ENCODE measurements around the gene RGS21.
"Not testable (repeated sequence)": the region's sequence is repeated elsewhere in the genome, so short reads cannot be mapped to it uniquely, and the experiment has no call there.

The RGS21 gene

GRCh38 chr1:192316942-192317450 is at the start of gene RGS21:
Gene RGS21, plus strand, starts transcription at chr1:192316992. Its CDS starts 26,045 bp downstream, at chr1:192343037.
- DNase-seq, result peak in 1 of 2 experiments; percentile 6

DNA sequence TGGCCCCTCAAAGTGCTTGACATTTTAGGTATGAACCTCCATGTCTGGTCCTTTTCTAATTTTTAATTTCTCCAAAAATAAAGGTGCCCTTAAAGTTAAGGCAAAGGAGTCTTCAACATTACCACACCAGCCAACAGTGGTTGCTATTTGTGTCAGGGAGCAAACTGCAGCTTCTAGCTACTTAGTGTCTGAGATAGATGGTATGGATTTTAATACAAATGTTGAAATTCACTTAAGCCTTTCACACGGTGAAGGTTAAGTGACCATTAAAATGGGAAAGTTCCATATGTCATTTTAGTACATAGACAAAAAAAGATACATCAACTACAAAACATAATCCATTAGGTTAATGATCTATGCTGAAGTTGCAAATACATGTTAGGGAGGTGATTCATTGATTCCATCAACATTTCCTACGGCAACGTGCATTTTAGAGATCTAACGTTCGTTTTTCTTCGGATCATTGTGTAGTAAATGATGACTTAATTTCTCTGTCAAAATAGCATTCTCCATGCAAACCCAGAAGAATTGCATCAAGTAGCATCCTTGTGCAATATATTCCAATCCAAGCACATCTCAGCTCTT is 48.2 kb upstream of the RGS21 start:
- no peak for DNase-seq

- no peak for DNase-seq
These were observed 46.4 kb upstream of the RGS21 start for GRCh38 chr1:192270398-192270797.

DNA sequence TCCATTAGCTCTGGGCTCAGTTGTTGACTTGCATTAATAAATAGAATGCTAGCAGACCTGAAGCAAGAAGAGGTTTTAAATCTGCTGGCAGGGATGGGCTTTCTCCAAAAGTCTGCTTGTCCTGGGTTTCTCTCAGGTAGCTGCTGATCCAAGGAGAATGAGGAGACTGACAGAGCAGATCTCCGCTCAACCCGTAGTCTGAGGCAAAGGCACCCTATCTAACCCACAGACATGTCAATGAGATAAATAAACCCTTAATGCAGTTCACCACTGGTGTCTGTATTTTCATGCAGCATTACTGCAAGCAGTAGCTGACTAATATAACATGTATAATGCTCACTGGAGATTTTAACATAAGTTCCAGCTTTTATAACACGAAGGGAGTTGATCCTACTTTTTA is 44.1 kb upstream of the RGS21 start:
- no peak for DNase-seq

- no peak for DNase-seq
These were observed 42.2 kb upstream of the RGS21 start for GRCh38 chr1:192274588-192274987.

DNA sequence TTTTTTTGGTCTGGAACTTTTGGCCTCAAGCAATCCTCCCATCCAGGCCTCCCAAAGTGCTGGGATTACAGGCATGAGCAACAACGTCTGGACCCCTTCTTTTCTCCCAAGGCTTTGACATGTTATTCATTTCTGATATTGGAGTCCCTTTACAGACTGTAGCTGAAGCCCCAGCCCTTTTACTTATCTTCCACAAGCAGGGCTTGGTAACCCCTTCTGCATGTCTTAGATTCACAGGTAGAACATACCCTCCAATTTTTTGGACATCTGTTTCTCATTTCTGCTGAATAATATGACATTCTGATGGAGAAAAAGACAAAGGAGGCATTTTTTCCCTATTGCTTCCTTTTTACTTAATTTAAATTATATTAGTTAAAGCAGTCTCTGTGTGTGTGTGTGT is 39.2 kb upstream of the RGS21 start:
- DNase-seq, result no peak

DNA sequence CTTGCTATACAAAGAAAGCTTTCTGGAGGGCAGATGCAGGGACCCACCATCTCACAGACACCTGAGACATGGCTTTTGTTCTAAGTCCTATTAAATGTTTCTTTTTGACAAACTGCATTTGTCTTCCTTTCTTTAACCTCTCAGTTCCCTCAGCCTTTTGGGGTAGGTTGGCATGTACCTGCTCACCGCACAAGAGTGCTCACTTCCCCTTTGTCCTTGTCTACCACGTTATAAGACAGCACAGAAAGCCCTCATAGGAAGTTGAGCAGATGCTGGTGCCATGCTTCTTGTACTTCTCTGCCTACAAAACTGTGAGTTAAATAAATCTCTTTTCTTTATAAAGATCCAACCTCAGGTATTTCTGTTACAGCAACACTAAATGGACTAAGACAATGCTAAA is 31.9 kb upstream of the RGS21 start:
- no peak for DNase-seq

- DNase-seq, result no peak
These were observed 13.8 kb upstream of the RGS21 start for GRCh38 chr1:192303029-192303428.

- not testable (repeated sequence) for DNase-seq
These were observed 8.5 kb upstream of the RGS21 start for GRCh38 chr1:192308314-192308713.

- DNase-seq, result peak; percentile 18 to 50
These were observed 5.5 kb upstream of the RGS21 start for GRCh38 chr1:192311281-192311680.

DNA sequence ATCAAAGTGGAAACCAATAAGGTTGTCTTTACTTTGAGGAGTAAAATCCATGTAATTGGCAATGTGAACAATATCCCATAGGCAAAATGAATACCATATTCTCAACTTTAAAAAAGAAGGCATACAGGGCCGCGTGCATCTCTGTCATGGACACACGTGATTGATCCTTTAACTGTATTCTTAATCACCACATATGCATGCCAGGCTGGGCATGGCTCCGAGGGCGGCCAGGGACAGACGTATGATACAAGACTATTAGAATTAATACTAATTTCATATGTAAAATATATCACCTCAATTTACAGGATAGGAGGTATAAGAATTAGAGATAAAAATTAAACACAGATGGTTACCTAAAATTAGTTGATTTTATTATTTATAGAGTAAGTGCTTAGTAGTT is 11.2 kb downstream of the RGS21 start:
- DNase-seq, result no peak

- peak in 1 of 2 experiments; percentile 27 for DNase-seq
These were observed 26.1 kb downstream of the RGS21 start for GRCh38 chr1:192342842-192343241.

DNA sequence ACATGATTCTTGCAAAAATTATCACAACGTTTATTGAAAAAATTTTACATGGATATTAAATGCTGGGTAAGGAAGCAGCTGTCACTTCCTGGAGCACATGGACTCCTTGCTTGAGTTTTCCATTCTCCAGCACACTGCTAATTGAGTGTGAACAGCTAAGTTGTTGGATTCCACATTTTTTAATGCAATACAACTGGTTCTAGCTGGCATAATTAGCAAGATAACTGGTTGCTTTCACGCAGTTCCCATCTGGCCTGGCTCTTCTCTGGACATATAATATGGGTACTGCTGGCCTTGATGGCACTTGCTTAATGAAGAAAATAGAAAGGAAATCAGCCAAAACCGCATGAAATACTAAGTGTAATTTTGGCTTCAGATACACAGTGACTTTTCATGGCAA is 26.6 kb downstream of the RGS21 start:
- peak; percentile 63 to 92 for DNase-seq

DNA sequence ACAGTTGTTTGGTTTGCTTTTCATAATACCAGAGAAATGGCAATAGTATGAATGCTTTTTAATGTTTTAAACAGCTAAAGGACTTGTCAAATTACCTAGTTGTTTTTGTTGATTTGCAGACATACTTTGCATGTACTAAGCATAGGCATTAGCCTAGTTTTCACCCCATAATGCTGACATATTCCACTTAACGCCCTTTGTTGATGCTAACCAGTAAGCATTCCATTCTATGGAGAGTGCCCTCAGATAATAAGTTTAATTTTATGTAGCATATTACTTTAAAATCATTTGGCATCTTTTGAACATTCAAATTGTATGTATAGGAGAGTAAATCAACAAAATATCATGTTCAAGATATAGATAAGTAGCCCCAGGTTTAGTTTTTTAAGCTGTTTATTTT is 32.5 kb downstream of the RGS21 start:
- no peak for DNase-seq

DNA sequence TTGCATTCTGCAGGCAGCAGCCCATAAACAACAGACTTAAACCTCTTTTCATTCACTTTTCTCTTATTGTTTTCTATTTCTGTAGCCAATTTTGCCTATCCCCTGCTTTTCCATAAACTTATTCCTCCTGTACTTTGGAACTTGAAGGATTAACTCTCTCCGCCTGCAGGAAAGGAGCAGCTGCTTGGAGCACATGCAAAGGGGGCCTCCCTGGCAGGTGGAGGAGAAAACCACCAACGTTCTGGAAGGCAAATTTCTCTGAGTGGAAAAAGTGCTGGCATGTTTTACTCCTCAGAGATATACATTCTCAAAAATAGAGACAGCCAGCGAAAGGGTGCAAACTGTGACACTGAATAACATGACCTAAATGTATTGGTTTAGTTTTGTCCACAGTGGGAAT is 33.6 kb downstream of the RGS21 start:
- DNase-seq, result no peak

GRCh38 chr1:192351550-192351949 is 34.8 kb downstream of the RGS21 start:
- DNase-seq, result no peak

GRCh38 chr1:192357924-192358323 is 41.1 kb downstream of the RGS21 start:
- no peak for DNase-seq

- DNase-seq, result no peak
These were observed 41.6 kb downstream of the RGS21 start for GRCh38 chr1:192358402-192358801.

GRCh38 chr1:192358822-192359221 is 42.0 kb downstream of the RGS21 start:
- no peak for DNase-seq

DNA sequence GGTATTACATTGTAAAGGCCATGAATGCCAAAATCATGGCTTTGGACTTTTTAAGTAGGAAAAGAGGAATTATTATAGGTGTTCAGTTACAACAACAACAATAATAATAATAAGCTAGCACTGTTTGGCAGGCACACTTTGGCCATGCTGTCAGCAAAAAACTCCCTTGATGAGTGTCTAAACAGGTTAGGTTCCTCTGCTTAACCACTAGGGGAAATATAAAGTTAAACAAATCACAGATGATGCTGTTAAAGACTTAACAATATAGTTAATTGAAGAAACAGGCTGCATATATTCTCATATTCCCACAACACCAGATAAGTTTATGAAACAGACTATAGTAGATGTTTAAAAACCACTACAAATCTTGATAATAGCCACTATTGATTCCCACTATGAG is 46.4 kb downstream of the RGS21 start:
- DNase-seq, result no peak

DNA sequence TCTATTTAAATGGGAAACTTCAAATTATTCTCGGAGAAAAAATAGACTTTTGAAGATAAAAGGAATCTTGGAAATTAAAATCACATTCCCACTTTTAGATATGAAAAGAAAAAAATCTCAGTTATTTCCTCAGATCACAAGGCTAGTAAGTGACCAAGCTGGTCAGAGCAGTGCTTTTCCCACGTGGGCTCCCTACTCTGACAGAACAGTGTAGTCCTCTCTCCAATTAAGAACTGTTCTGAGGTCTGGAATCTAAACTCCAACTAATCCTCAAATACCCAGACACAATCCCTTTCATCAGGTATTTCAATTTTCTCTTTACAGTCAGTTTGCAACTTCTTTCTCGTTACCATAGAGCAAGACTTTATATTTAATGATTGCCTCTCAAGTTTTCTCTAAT is 50.6 kb downstream of the RGS21 start:
- no peak for DNase-seq

GRCh38 chr1:192375306-192375705 is 58.5 kb downstream of the RGS21 start:
- DNase-seq, result no peak

GRCh38 chr1:192376374-192376773 is 59.6 kb downstream of the RGS21 start:
- no peak for DNase-seq

GRCh38 chr1:192378276-192378675 is 61.5 kb downstream of the RGS21 start:
- no peak for DNase-seq

GRCh38 chr1:192378878-192379277 is 62.1 kb downstream of the RGS21 start:
- no peak for DNase-seq
